Gastroesophageal sphincter (tissue), 4 donors: Measurements from ENCODE around the gene ALDOB. TPM values are rescaled to one million over a fixed set of nuclear protein-coding genes. Genes with fewer than 3 reads are reported as not detected.

Experiments
- ATAC-seq: fragments of 150-250 bp; one replicate; pipeline ENCODE4 v1.9.1; 2016; ENCODE audit warnings: mild to moderate bottlenecking, moderate library complexity
- H3K27ac ChIP-seq, 4 donors: fragments of 200-600 bp; sonication (generic) in 3 of 4; 1 replicate in 3 of 4; 2 replicates in 1 of 4; pipeline ENCODE4 v1.5.1; 2016 to 2019
- H3K27me3 ChIP-seq: fragments of 200-600 bp; sonication (generic); one replicate; pipeline ENCODE4 v1.5.1; 2019
- H3K36me3 ChIP-seq, 2 donors: fragments of 200-600 bp; sonication (generic); one replicate each; pipeline ENCODE4 v1.5.1; 2019; ENCODE audit warnings: control low read depth in 1 of 2
- H3K4me1 ChIP-seq, 3 donors: fragments of 200-600 bp; sonication (generic); 1 replicate in 2 of 3; 2 replicates in 1 of 3; pipeline ENCODE4 v1.5.1; 2016 to 2019; ENCODE audit warnings: control low read depth in 2 of 3
- H3K4me3 ChIP-seq, 2 donors: fragments of 200-600 bp; sonication (generic); one replicate each; pipeline ENCODE4 v1.5.1; 2019; ENCODE audit warnings: mild to moderate bottlenecking in 1 of 2, moderate library complexity in 1 of 2
- H3K9me3 ChIP-seq, 3 donors: fragments of 200-600 bp; sonication (generic); one replicate each; pipeline ENCODE4 v1.5.1; 2017 to 2019; ENCODE audit warnings: control low read depth in 2 of 3
- EP300 ChIP-seq: sonication (generic); formaldehyde crosslinking; IDR thresholded peaks from one replicate; pipeline ENCODE4 v1.6.1; 2017; ENCODE audit warnings: antibody characterized with exemption, mild to moderate bottlenecking
- POLR2A ChIP-seq, 2 donors: fragments of 450-650 bp; IDR thresholded peaks; one replicate each; pipeline ENCODE4 v1.6.1; 2017; ENCODE audit warnings: antibody characterized with exemption in 2 of 2, mild to moderate bottlenecking in 2 of 2, moderate library complexity in 1 of 2
- POLR2AphosphoS5 ChIP-seq: sonication (generic); formaldehyde crosslinking; IDR thresholded peaks from one replicate; pipeline ENCODE4 v1.6.1; 2017; ENCODE audit warnings: antibody characterized with exemption
- WGBS, 2 donors: methylation state at CpG; one replicate each; pipeline ENCODE4 v1.1.5; 2018; ENCODE audit warnings: low coverage in 1 of 2; 5-methylcytosine and 5-hydroxymethylcytosine counted together
- total RNA-seq, 4 donors: library from RNA; depleted of rRNA; stranded (reverse); fragments of >200 nt; gene quantifications; one replicate each; pipeline ENCODE4 v1.1.0, GENCODE V29; 2016
- TF ChIP-seq, protein P1 (sequence below), 4 experiments: fragments of 200-600 bp in 2 of 4; fragments of 450-650 bp in 2 of 4; sonication (generic) in 1 of 4; IDR thresholded peaks; one replicate each; pipeline ENCODE4 v1.5.1; 2017 to 2019; ENCODE audit warnings: antibody characterized with exemption in 4 of 4, mild to moderate bottlenecking in 2 of 4, moderate library complexity in 2 of 4

ALDOB gene
- total RNA-seq, 4 donors from 2014 or later = not detected

DNA sequence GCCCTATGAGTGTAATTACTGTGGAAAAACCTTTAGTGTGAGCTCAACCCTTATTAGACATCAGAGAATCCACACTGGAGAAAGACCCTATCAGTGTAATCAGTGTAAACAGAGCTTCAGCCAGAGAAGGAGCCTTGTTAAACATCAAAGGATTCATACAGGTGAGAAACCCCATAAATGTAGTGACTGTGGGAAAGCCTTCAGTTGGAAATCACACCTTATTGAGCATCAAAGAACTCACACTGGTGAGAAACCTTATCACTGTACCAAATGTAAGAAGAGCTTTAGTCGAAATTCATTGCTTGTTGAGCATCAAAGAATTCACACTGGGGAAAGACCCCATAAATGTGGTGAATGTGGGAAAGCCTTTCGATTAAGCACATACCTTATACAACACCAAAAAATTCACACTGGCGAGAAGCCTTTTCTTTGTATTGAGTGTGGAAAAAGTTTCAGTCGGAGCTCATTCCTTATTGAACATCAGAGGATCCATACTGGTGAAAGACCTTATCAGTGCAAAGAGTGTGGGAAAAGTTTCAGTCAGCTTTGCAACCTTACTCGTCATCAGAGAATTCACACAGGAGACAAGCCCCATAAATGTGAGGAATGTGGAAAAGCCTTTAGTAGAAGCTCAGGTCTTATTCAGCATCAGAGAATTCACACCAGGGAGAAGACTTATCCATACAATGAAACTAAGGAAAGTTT, 27.0 kb downstream of the ALDOB start:
- ATAC-seq = no peak
- peaks cover 11 to 100% (median 32%) of the 10 kb centered on the region in 3 donors for H3K9me3 ChIP-seq
- H3K36me3 ChIP-seq = peaks cover 36 to 69% of the 10 kb centered on the region in 2 donors
- no peaks in the 10 kb centered on the region for H3K4me1 ChIP-seq
- no peak overlapping the region for H3K27ac ChIP-seq
- 94 to 100% methylated on average over 5 of the region's 5 CpGs for WGBS, 2 donors
- H3K4me3 ChIP-seq = no peak overlapping the region
- TF ChIP-seq, protein P1, sequence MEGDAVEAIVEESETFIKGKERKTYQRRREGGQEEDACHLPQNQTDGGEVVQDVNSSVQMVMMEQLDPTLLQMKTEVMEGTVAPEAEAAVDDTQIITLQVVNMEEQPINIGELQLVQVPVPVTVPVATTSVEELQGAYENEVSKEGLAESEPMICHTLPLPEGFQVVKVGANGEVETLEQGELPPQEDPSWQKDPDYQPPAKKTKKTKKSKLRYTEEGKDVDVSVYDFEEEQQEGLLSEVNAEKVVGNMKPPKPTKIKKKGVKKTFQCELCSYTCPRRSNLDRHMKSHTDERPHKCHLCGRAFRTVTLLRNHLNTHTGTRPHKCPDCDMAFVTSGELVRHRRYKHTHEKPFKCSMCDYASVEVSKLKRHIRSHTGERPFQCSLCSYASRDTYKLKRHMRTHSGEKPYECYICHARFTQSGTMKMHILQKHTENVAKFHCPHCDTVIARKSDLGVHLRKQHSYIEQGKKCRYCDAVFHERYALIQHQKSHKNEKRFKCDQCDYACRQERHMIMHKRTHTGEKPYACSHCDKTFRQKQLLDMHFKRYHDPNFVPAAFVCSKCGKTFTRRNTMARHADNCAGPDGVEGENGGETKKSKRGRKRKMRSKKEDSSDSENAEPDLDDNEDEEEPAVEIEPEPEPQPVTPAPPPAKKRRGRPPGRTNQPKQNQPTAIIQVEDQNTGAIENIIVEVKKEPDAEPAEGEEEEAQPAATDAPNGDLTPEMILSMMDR (IDR thresholded peaks at IDR 0.05) = no peak
- no peaks in the 10 kb centered on the region for H3K27me3 ChIP-seq

DNA sequence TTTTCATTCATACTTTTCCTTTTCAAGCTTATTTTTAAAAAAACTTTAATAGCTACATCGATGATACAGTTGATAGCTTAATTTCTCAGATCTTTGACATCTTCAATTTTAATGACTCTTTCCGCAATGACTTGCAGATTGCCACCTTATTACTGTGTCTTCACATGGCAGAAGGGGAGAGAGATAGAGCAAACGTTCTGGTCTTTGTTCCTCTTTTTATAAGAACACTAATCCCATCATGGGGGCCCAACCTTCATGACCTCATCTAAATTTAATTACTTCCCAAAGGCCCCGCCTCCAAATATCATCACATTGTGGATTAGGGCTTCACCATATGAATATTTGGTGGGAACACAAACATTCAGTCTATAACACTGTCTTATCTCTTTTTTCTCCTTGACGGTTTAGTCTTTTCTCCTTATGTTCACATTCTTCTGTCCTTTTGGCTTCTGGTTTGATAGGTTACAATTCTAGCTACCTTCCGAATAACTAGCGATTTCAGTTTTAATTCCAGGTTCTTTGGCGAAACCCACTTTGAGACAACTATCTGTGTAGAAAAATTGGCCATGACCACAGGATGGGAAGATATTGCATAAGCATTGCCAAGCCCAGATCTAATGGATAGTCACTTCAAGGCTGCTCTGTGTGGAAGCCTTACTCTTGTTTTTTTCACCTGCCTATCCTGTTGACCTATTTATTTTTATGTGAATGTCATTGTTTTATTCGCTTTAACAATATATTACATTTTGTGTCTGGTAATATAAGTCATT, 31.9 kb downstream of the ALDOB start:
- Histone ChIP-seq H3K27ac (no peak overlapping the region), H3K36me3 (peaks cover 34 to 88% of the 10 kb centered on the region in 2 donors), H3K4me3 (no peak overlapping the region), H3K9me3 (peaks cover 9 to 63% (median 15%) of the 10 kb centered on the region in 3 donors), H3K27me3 (no peaks in the 10 kb centered on the region), H3K4me1 (peaks cover 8 to 26% (median 10%) of the 10 kb centered on the region in 3 donors)
- no peak for ATAC-seq
- 87 to 95% methylated on average over 5 to 9 of the region's 9 CpGs for WGBS, 2 donors
- TF ChIP-seq, protein P1 (IDR thresholded peaks at IDR 0.05) = no peak
- no peak for TF ChIP-seq POLR2A (IDR thresholded peaks at IDR 0.05)
- no peak for TF ChIP-seq EP300
- no peak for TF ChIP-seq POLR2AphosphoS5

DNA sequence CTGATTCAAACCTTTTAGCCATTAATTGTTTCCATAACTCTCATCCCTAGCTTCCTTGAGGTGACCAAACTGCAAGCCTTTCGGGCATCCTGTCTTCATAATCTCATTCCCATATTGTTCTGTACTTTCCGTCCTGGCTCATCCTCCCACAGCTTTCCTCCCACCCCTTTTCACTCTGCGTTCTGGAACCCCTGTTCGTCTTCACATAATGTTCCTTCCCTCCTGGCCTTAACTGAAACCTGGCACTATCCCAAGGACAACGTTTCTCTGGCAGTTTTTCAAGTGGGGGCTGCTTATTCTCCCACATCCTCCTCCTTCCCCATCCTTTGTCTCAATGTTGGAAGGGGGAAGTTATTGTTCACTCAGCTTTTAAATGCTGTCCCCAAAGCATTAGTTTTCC, 35.5 kb downstream of the ALDOB start:
- Histone ChIP-seq H3K27me3 (no peaks in the 10 kb centered on the region), H3K27ac (peak overlapping the region in 1 of 4 donors; percentile 92), H3K36me3 (peaks cover 12 to 52% of the 10 kb centered on the region in 2 donors), H3K9me3 (peaks cover 0 to 27% (median 0%) of the 10 kb centered on the region in 3 donors), H3K4me3 (peak overlapping the region in 1 of 2 donors; percentile 69), H3K4me1 (peaks cover 8 to 53% (median 10%) of the 10 kb centered on the region in 3 donors)
- TF ChIP-seq, protein P1 (IDR thresholded peaks at IDR 0.05) = no peak
- no peak for TF ChIP-seq EP300
- TF ChIP-seq POLR2AphosphoS5 = no peak
- TF ChIP-seq POLR2A (IDR thresholded peaks at IDR 0.05) = no peak
- WGBS, 2 donors = 26 to 43% methylated on average over 4 to 5 of the region's 5 CpGs
- ATAC-seq = no peak

DNA sequence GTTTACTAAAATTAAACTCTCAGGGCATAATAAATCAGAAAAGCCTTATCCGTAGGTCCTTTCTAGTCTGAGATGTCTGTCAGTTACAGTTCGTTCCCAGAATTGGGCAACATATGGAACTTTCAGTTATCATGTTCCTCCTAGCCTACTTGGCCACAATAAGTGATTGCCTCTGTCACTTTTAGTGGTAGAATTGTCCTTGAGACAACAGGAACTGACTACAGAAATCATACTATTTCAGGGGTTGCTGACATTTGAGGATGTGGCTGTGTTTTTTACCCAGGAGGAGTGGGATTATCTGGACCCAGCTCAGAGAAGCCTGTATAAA, 36.0 kb downstream of the ALDOB start:
- Histone ChIP-seq H3K4me1 (peaks cover 8 to 54% (median 10%) of the 10 kb centered on the region in 3 donors), H3K36me3 (peaks cover 10 to 47% of the 10 kb centered on the region in 2 donors), H3K27ac (peak overlapping the region in 3 of 4 donors; percentile 85 to 92 (median 90)), H3K9me3 (peaks cover 0 to 22% (median 0%) of the 10 kb centered on the region in 3 donors), H3K4me3 (peak overlapping the region; percentile 56 to 69), H3K27me3 (no peaks in the 10 kb centered on the region)
- TF ChIP-seq, protein P1 (IDR thresholded peaks at IDR 0.05) = no peak
- TF ChIP-seq EP300 (no peak), POLR2A (IDR thresholded peaks at IDR 0.05) (no peak), POLR2AphosphoS5 (no peak)
- no peak for ATAC-seq
- WGBS, 2 donors = 10 to 14% methylated on average over 2 of the region's 2 CpGs
